Left lung (tissue), 10 donors: ENCODE measurements around the gene NDUFS4. TPM values are rescaled to one million over a fixed set of nuclear protein-coding genes. Genes with fewer than 3 reads are reported as not detected.

ENCODE experiments used
- ATAC-seq: fragments of 200-7000 bp; cut with Tn5 transposase; one replicate; pipeline ENCODE4 v1.9.1; 2020; ENCODE audit warnings: moderate library complexity
- DNase-seq, 4 donors: peaks; one replicate each; pipeline ENCODE4 v3.0.0-alpha.2; 2013 to 2020
- H3K27ac ChIP-seq, 2 donors: fragments of 200-600 bp; sonication (generic) in 1 of 2; one replicate each; pipeline versions ENCODE4 v1.5.0 to v1.8.0; 2020 to 2021
- H3K27me3 ChIP-seq, 2 donors: fragments of 200-600 bp; sonication (generic) in 1 of 2; one replicate each; pipeline versions ENCODE4 v1.5.0 to v1.8.0; 2020 to 2021
- H3K36me3 ChIP-seq, 2 donors: fragments of 200-600 bp; sonication (generic) in 1 of 2; one replicate each; pipeline versions ENCODE4 v1.5.0 to v1.8.0; 2020 to 2021
- H3K4me1 ChIP-seq, 2 donors: fragments of 200-600 bp; one replicate each; pipeline ENCODE4 v1.8.0; 2021
- H3K4me3 ChIP-seq, 2 donors: fragments of 200-600 bp; sonication (generic) in 1 of 2; one replicate each; pipeline versions ENCODE4 v1.5.0 to v1.8.0; 2020 to 2021; ENCODE audit warnings: mild to moderate bottlenecking in 1 of 2
- H3K9me3 ChIP-seq, 2 donors: fragments of 200-600 bp; sonication (generic) in 1 of 2; one replicate each; pipeline versions ENCODE4 v1.5.0 to v1.8.0; 2020 to 2021
- CTCF ChIP-seq, 2 donors: fragments of 200-600 bp; sonication (generic) in 1 of 2; IDR thresholded peaks; one replicate each; pipeline versions ENCODE4 v1.5.0 to v1.8.0; 2021; ENCODE audit warnings: antibody characterized with exemption in 2 of 2
- intact Hi-C, 2 donors: fragments of 100-400 bp; cut with DNase I; formaldehyde crosslinking; loops; one replicate each; pipeline versions ENCODE4 v1.11.2 to v1.14.2; 2022
- polyA plus RNA-seq, 6 donors: library from polyadenylated mRNA; unstranded; fragments of 120-200 nt; gene quantifications; one replicate each; pipeline ENCODE4 v1.2.1, GENCODE V29; 2013; ENCODE audit not compliant: insufficient read length in 6 of 6
- total RNA-seq, 2 donors: library from RNA; stranded (reverse); fragmentation: NEBNext Ultra II Directional; extraction: Animal tissue kit (Norgen Biotek cat#: 25700); gene quantifications; one replicate each; pipeline ENCODE4 v1.2.1, GENCODE V29; 2021
- donor health status: DM: no; HTN: yes; CAD: no.
- donor health status: DM: no; HTN: no; CAD: no.

The NDUFS4 gene
- total and polyA plus RNA-seq, 8 donors = 52.3 to 109 (median 97.8) TPM

- Histone ChIP-seq H3K27ac (no peak overlapping the region), H3K4me1 (peaks cover 0 to 5% of the 10 kb centered on the region in 2 donors), H3K27me3 (no peaks in the 10 kb centered on the region), H3K4me3 (no peak overlapping the region), H3K9me3 (no peaks in the 10 kb centered on the region), H3K36me3 (no peaks in the 10 kb centered on the region)
- no peak for TF ChIP-seq CTCF (IDR thresholded peaks at IDR 0.05)
- ATAC-seq (no peak), DNase-seq (no peak)
- intact Hi-C loops = no loop called here
These were observed 16.2 kb downstream of the NDUFS4 start for GRCh38 chr5:53576674-53577073.

- H3K27me3 ChIP-seq = no peaks in the 10 kb centered on the region
- H3K27ac ChIP-seq = no peak overlapping the region
- no peaks in the 10 kb centered on the region for H3K9me3 ChIP-seq
- H3K36me3 ChIP-seq = no peaks in the 10 kb centered on the region
- H3K4me1 ChIP-seq = peaks cover 0 to 5% of the 10 kb centered on the region in 2 donors
- DNase-seq = no peak
- no peak for TF ChIP-seq CTCF (IDR thresholded peaks at IDR 0.05)
- ATAC-seq = no peak
- H3K4me3 ChIP-seq = no peak overlapping the region
- intact Hi-C loops = no loop called here
These were observed 18.4 kb downstream of the NDUFS4 start for GRCh38 chr5:53578854-53579253.

- no peak overlapping the region for H3K27ac ChIP-seq
- H3K4me3 ChIP-seq = no peak overlapping the region
- intact Hi-C loops = no loop called here
- DNase-seq (no peak), ATAC-seq (no peak)
- H3K36me3 ChIP-seq = no peaks in the 10 kb centered on the region
- no peaks in the 10 kb centered on the region for H3K27me3 ChIP-seq
- H3K9me3 ChIP-seq = no peaks in the 10 kb centered on the region
- H3K4me1 ChIP-seq = peaks cover 0 to 5% of the 10 kb centered on the region in 2 donors
- TF ChIP-seq CTCF (IDR thresholded peaks at IDR 0.05) = no peak
These were observed 20.1 kb downstream of the NDUFS4 start for GRCh38 chr5:53580547-53580946.

GRCh38 chr5:53582225-53582624 is 21.8 kb downstream of the NDUFS4 start:
- no peak overlapping the region for H3K4me3 ChIP-seq
- intact Hi-C loops = no loop called here
- peaks cover 0 to 5% of the 10 kb centered on the region in 2 donors for H3K4me1 ChIP-seq
- no peaks in the 10 kb centered on the region for H3K9me3 ChIP-seq
- no peaks in the 10 kb centered on the region for H3K36me3 ChIP-seq
- no peak for DNase-seq
- H3K27me3 ChIP-seq = no peaks in the 10 kb centered on the region
- H3K27ac ChIP-seq = no peak overlapping the region
- no peak for TF ChIP-seq CTCF (IDR thresholded peaks at IDR 0.05)
- no peak for ATAC-seq

GRCh38 chr5:53590759-53591158 is 30.3 kb downstream of the NDUFS4 start:
- Histone ChIP-seq H3K4me3 (no peak overlapping the region), H3K27ac (no peak overlapping the region), H3K4me1 (peaks cover 0 to 4% of the 10 kb centered on the region in 2 donors), H3K36me3 (no peaks in the 10 kb centered on the region), H3K9me3 (no peaks in the 10 kb centered on the region), H3K27me3 (no peaks in the 10 kb centered on the region)
- no peak for TF ChIP-seq CTCF (IDR thresholded peaks at IDR 0.05)
- intact Hi-C loops = no loop called here
- DNase-seq (no peak), ATAC-seq (no peak)
